ENCODE measurements around the gene IL17RB.
A peak's percentile ranks its signal among the peaks of the same experiment; 100 is the strongest.

Gene IL17RB

DNA sequence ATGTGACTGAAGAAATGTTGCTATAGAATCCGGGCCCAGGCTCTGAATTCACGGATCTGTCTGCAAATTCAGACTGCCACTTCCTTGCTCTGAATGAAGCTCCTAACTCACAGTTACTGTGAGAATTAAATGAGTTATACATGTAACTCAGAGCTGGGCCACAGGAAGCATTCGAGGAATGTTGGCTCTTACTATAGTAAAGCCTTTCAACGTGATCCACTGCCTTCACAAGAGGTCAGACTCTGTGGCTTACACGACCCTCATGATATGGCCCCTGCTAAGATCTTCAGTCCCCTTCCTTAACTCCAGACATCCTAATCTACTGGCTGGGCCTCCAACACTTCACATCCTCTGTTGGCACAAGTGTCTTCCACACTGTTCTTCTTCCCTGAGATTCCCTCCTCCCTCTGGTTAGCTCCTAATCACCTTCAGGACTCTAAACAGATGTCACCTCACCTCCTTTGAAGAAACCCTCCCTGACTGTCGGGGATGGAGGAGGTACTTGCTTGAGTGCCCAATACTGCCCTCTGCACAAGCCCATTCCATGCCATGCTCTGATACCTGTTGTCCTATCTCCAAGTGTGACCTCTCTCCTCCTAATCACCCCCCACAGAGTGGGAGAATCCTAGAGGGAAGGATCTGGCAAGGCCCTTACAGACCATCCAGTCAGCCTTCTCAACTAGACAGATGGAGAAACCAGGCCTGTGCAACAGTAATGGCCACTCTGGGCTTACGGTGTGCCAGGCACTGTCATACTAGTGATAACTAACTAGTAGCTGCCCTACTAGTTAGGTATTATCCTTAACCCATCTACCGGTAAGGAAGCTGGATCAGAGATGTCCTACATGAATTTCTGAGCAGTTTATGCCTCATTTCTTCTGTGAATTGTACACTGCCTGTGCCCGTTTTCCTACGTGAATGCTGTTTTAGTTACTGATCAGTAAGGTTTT, 34.3 kb downstream of the IL17RB start:
- no peaks in the 10 kb centered on the region for H3K27me3 ChIP-seq
- H3K4me1 ChIP-seq, result peaks cover 0 to 19% (median 12%) of the 10 kb centered on the region in 4 donors
- intact Hi-C loops (cut with DNase I; ENCODE audit: low total_unique reads), result no loop called here
- peaks cover 50 to 60% (median 57%) of the 10 kb centered on the region in 3 donors for H3K36me3 ChIP-seq
- DNase-seq, result no peak
- TF ChIP-seq CTCF (IDR thresholded peaks at IDR 0.05), result no peak
- peak overlapping the region in 1 of 2 donors; percentile 89 for H3K27ac ChIP-seq
- no peaks in the 10 kb centered on the region for H3K9me3 ChIP-seq
- peak overlapping the region; percentile 80 to 96 for H3K4me3 ChIP-seq

DNA sequence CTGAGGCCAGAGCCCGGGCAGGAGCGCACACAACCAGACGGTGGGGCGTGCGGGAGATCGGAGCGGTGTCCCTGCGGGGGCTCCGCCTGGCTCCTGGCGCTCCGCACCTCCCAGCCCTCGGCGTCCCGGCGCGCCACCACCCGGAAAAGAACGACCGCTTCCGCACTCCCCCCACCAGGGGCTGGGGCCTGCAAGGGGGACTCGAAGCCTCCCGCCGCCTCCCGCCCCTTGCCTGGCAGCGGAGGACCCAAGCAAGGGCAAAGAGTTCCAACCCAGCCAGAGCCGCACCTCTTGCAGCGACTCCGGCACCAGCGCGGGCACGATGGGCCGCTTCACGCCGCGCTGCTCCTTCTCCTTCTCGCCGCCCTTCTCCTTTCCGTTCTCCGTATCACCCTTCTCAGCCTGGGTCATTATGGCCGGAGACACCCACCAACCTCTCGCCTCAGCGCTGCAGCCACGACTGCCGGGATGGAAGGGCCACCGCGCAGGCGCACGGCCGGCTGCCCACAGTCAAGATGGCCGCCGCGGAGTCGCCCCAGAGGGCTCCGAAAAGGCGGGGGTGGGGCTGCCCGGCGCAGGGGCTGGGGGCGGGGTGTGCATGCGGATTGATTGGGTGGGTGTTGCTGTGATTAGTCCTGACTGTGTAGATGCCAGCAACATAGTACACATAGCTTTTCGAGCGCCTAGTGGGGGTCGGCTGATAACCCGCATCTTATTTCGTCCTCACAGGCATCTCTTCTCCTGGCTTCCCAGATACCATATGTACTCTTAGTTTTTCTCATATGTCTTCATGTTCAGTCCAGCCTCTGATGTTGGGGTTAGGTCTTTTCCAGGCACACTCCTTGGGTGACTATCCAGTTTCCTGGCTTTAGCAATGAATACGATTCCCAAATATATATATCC, 35.6 kb downstream of the IL17RB start, which contains the start of gene ACTR8:
Gene ACTR8 (minus strand): TSS at position 462 of the 903 bp plus-strand sequence. CDS start 51 bp downstream, at position 411.
- Histone ChIP-seq H3K27ac (peak within 1 kb of the TSS; percentile 84 to 89), H3K9me3 (no peaks in the 10 kb centered on the region), H3K36me3 (peaks cover 45 to 60% (median 48%) of the 10 kb centered on the region in 3 donors), H3K4me3 (peak within 1 kb of the TSS; percentile 80 to 96), H3K27me3 (no peaks in the 10 kb centered on the region), H3K4me1 (peaks cover 0 to 19% (median 12%) of the 10 kb centered on the region in 4 donors)
- peak in 1 of 2 experiments; percentile 30 for TF ChIP-seq CTCF (IDR thresholded peaks at IDR 0.05)
- peak; percentile 83 to 90 for DNase-seq
- intact Hi-C loops (cut with DNase I; ENCODE audit: low total_unique reads), result no loop called here

DNA sequence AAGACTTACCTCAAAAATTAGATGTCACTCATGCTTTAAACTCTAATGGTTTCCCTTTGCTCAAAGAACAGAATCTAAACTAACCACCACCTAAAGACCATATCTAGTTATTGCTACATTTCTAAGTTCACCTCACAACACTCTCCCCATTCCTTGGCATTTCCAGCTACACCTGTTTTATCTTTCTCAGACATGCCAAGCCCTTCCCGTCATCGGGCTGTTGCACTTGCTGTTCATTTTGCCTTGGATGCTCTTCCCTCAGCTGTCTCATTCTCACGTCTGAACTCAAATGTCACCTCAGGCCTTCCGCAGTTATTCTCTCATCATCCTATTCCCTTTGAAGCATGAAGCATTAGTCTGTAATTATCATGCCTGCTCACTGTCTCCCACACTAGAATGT, 36.6 kb downstream of the IL17RB start:
- intact Hi-C loops (cut with DNase I; ENCODE audit: low total_unique reads), result no loop called here
- peaks cover 37 to 54% (median 44%) of the 10 kb centered on the region in 3 donors for H3K36me3 ChIP-seq
- no peak for TF ChIP-seq CTCF (IDR thresholded peaks at IDR 0.05)
- H3K4me3 ChIP-seq, result no peak overlapping the region
- DNase-seq, result no peak
- no peaks in the 10 kb centered on the region for H3K9me3 ChIP-seq
- no peak overlapping the region for H3K27ac ChIP-seq
- peaks cover 0 to 19% (median 12%) of the 10 kb centered on the region in 4 donors for H3K4me1 ChIP-seq
- no peaks in the 10 kb centered on the region for H3K27me3 ChIP-seq

GRCh38 chr3:53884623-53885022, 38.3 kb downstream of the IL17RB start:
- no peaks in the 10 kb centered on the region for H3K9me3 ChIP-seq
- intact Hi-C loops (cut with DNase I; ENCODE audit: low total_unique reads), result no loop called here
- H3K4me3 ChIP-seq, result no peak overlapping the region
- H3K27me3 ChIP-seq, result no peaks in the 10 kb centered on the region
- DNase-seq, result no peak
- H3K4me1 ChIP-seq, result peaks cover 0 to 31% (median 14%) of the 10 kb centered on the region in 4 donors
- TF ChIP-seq CTCF (IDR thresholded peaks at IDR 0.05), result no peak
- peaks cover 21 to 38% (median 33%) of the 10 kb centered on the region in 3 donors for H3K36me3 ChIP-seq
- no peak overlapping the region for H3K27ac ChIP-seq

- Histone ChIP-seq H3K4me3 (no peak overlapping the region), H3K36me3 (peaks cover 18 to 35% (median 30%) of the 10 kb centered on the region in 3 donors), H3K9me3 (no peaks in the 10 kb centered on the region), H3K27me3 (no peaks in the 10 kb centered on the region), H3K27ac (no peak overlapping the region), H3K4me1 (peaks cover 0 to 33% (median 15%) of the 10 kb centered on the region in 4 donors)
- intact Hi-C loops (cut with DNase I; ENCODE audit: low total_unique reads), result no loop called here
- TF ChIP-seq CTCF (IDR thresholded peaks at IDR 0.05), result no peak
- DNase-seq, result no peak
Observed at GRCh38 chr3:53885239-53885638, 38.9 kb downstream of the IL17RB start.

All from tibial artery (tissue), 4 donors.